H1 (cell line): ENCODE data around the gene CEACAM1. TPM values are rescaled to one million over a fixed set of nuclear protein-coding genes. Genes with fewer than 3 reads are reported as not detected.

Source experiments
- CTCF ChIA-PET: fragments of 300-600 bp; sonication (Branson Sonifier 250); formaldehyde crosslinking; loops from one replicate; lab custom pipeline; 2021; ENCODE audit not compliant: partially characterized antibody; lab: Charles Lee
- POLR2A ChIA-PET: fragments of 300-600 bp; sonication (Branson Sonifier 250); formaldehyde crosslinking; loops from one replicate; lab custom pipeline; 2021; ENCODE audit warnings: inconsistent platforms; ENCODE audit not compliant: partially characterized antibody; lab: Charles Lee
- DNase-seq, 2 experiments: peaks; one replicate each; pipeline versions ENCODE4 v3.0.0 to v3.0.0-alpha.2; 2010 to 2022; ENCODE audit warnings: low spot score in 2 of 2, low read depth in 1 of 2, mixed read lengths in 1 of 2
- FAIRE-seq: peaks from 2 replicates; lab custom pipeline; 2011; peaks lifted over from hg19 to GRCh38; lab: Jason Lieb, UNC
- H2AFZ ChIP-seq: 2 replicates; pipeline ENCODE4 v1.8.1; 2012; ENCODE audit warnings: low read length, inconsistent platforms
- H2AK5ac ChIP-seq: 2 replicates; pipeline ENCODE4 v1.6.1; 2013; ENCODE audit warnings: low read depth, low read length
- H2BK120ac ChIP-seq: replicated peaks from 2 replicates; pipeline ENCODE3; 2013; ENCODE audit warnings: low read depth, low read length, inconsistent platforms
- H2BK12ac ChIP-seq: 2 replicates; pipeline ENCODE4 v1.6.1; 2013; ENCODE audit warnings: low read depth, low read length
- H2BK15ac ChIP-seq: 2 replicates; pipeline ENCODE4 v1.6.1; 2013; ENCODE audit warnings: low read length
- H2BK20ac ChIP-seq: 2 replicates; pipeline ENCODE4 v1.6.1; 2013; ENCODE audit warnings: low read length
- H2BK5ac ChIP-seq: 2 replicates; pipeline ENCODE4 v1.6.1; 2013; ENCODE audit warnings: low read depth, low read length
- H3K14ac ChIP-seq: 2 replicates; pipeline ENCODE4 v1.6.1; 2013; ENCODE audit warnings: inconsistent platforms; ENCODE audit not compliant: insufficient read length
- H3K18ac ChIP-seq: 2 replicates; pipeline ENCODE4 v1.6.1; 2013; ENCODE audit warnings: low read length; ENCODE audit errors: extremely low read depth
- H3K23ac ChIP-seq: 2 replicates; pipeline ENCODE4 v1.6.1; 2013; ENCODE audit warnings: inconsistent platforms; ENCODE audit not compliant: insufficient read length
- H3K23me2 ChIP-seq: 2 replicates; pipeline ENCODE4 v1.6.1; 2013; ENCODE audit warnings: low read depth, low read length
- H3K27ac ChIP-seq: 2 replicates; pipeline ENCODE4 v1.6.1; 2011; ENCODE audit warnings: low read depth, low read length, inconsistent platforms
- H3K27me3 ChIP-seq, 4 experiments: replicated peaks in 1 of 4; 1 replicate in 1 of 4; 2 replicates in 3 of 4; pipeline versions ENCODE4 v1.6.1 to v1.8.1; 2011 to 2013; ENCODE audit warnings: low read length in 3 of 4, mild to moderate bottlenecking in 3 of 4, inconsistent platforms in 2 of 4, mixed read lengths in 2 of 4, moderate library complexity in 1 of 4; ENCODE audit not compliant: control insufficient read depth in 3 of 4, insufficient read depth in 3 of 4; ENCODE audit errors: extremely low read depth in 1 of 4
- H3K36me3 ChIP-seq, 4 experiments: 2 replicates each; pipeline versions ENCODE4 v1.6.1 to v1.8.1; 2011 to 2013; ENCODE audit warnings: mild to moderate bottlenecking in 4 of 4, low read length in 3 of 4, moderate library complexity in 2 of 4, control low read depth in 1 of 4, inconsistent platforms in 1 of 4; ENCODE audit not compliant: insufficient read depth in 4 of 4, control insufficient read depth in 2 of 4
- H3K4ac ChIP-seq: replicated peaks from 2 replicates; pipeline ENCODE3; 2013; ENCODE audit warnings: low read length, low read depth, mixed read lengths, inconsistent platforms; ENCODE audit not compliant: insufficient read length
- H3K4me1 ChIP-seq, 4 experiments: replicated peaks in 1 of 4; 1 replicate in 1 of 4; 2 replicates in 3 of 4; pipeline versions ENCODE4 v1.6.1 to v1.8.1; 2011 to 2013; ENCODE audit warnings: low read length in 3 of 4, inconsistent platforms in 2 of 4, mixed read lengths in 1 of 4; ENCODE audit not compliant: insufficient read depth in 4 of 4, control insufficient read depth in 3 of 4
- H3K4me2 ChIP-seq, 2 experiments: 2 replicates each; pipeline versions ENCODE4 v1.6.1 to v1.8.1; 2011 to 2013; ENCODE audit warnings: low read depth in 2 of 2, low read length in 2 of 2, control low read depth in 1 of 2, inconsistent platforms in 1 of 2, mild to moderate bottlenecking in 1 of 2; ENCODE audit not compliant: insufficient read depth in 1 of 2
- H3K4me3 ChIP-seq, 4 experiments: fragments of 200-600, 300-600 bp in 1 of 4; sonication (generic), shearing (Covaris generic), sonication (Bioruptor Twin) in 1 of 4; 2 replicates each; pipeline versions ENCODE4 v1.5.1 to v1.8.1; 2011 to 2016; ENCODE audit warnings: low read length in 4 of 4, low read depth in 3 of 4, control low read depth in 2 of 4, inconsistent platforms in 2 of 4, mild to moderate bottlenecking in 2 of 4, mixed read lengths in 1 of 4, moderate library complexity in 1 of 4; ENCODE audit not compliant: insufficient read depth in 2 of 4; ENCODE audit errors: extremely low read depth in 1 of 4
- H3K56ac ChIP-seq: replicated peaks from 2 replicates; pipeline ENCODE3; 2013; ENCODE audit warnings: low read depth, mild to moderate bottlenecking, mixed read lengths, low read length, inconsistent platforms; ENCODE audit not compliant: insufficient read length
- H3K79me1 ChIP-seq: 2 replicates; pipeline ENCODE4 v1.6.1; 2013; ENCODE audit warnings: low read depth, low read length, control low read depth
- H3K79me2 ChIP-seq, 2 experiments: 2 replicates each; pipeline versions ENCODE4 v1.6.1 to v1.8.1; 2012 to 2013; ENCODE audit warnings: low read length in 2 of 2, mild to moderate bottlenecking in 2 of 2, inconsistent platforms in 1 of 2; ENCODE audit not compliant: insufficient read depth in 2 of 2, control insufficient read depth in 1 of 2
- H3K9ac ChIP-seq, 4 experiments: replicated peaks in 1 of 4; 1 replicate in 1 of 4; 2 replicates in 3 of 4; pipeline versions ENCODE4 v1.6.1 to v1.8.1; 2011 to 2013; ENCODE audit warnings: low read depth in 3 of 4, low read length in 3 of 4, control low read depth in 2 of 4, mild to moderate bottlenecking in 2 of 4, moderate library complexity in 2 of 4, inconsistent platforms in 1 of 4; ENCODE audit errors: extremely low read depth in 1 of 4
- H3K9me3 ChIP-seq, 2 experiments: 2 replicates each; pipeline versions ENCODE4 v1.6.1 to v1.8.1; 2012 to 2013; ENCODE audit warnings: mild to moderate bottlenecking in 2 of 2, moderate library complexity in 2 of 2, control low read depth in 1 of 2, inconsistent platforms in 1 of 2, low read depth in 1 of 2, low read length in 1 of 2, mixed read lengths in 1 of 2; ENCODE audit not compliant: insufficient read depth in 2 of 2
- H4K20me1 ChIP-seq, 2 experiments: replicated peaks in 1 of 2; 2 replicates each; pipeline versions ENCODE3 to v1.8.1; 2011 to 2013; ENCODE audit warnings: inconsistent platforms in 2 of 2, low read length in 2 of 2, mild to moderate bottlenecking in 1 of 2; ENCODE audit not compliant: insufficient read depth in 2 of 2, control insufficient read depth in 1 of 2
- H4K5ac ChIP-seq: 2 replicates; pipeline ENCODE4 v1.6.1; 2013; ENCODE audit warnings: low read length, low read depth, mixed read lengths, inconsistent platforms; ENCODE audit not compliant: insufficient read length
- H4K8ac ChIP-seq: 2 replicates; pipeline ENCODE4 v1.8.0; 2013; ENCODE audit warnings: mild to moderate bottlenecking, moderate library complexity, low read length, inconsistent platforms; ENCODE audit not compliant: insufficient read depth; ENCODE audit errors: extremely low read depth
- H4K91ac ChIP-seq: replicated peaks from 2 replicates; pipeline ENCODE3; 2013; ENCODE audit warnings: low read length, mixed read lengths, inconsistent platforms; ENCODE audit not compliant: insufficient read length
- CHD1 ChIP-seq: IDR thresholded peaks from 2 replicates; pipeline ENCODE4 v1.6.1; 2012; ENCODE audit warnings: low read depth, low read length, improper control_type of control experiment
- RXRA ChIP-seq: IDR thresholded peaks from 2 replicates; pipeline ENCODE4 v1.6.1; 2011; ENCODE audit warnings: low read depth, mild to moderate bottlenecking, low read length, moderate library complexity; ENCODE audit not compliant: insufficient read depth
- SP2 ChIP-seq: IDR thresholded peaks from 2 replicates; pipeline ENCODE4 v1.6.1; 2012; ENCODE audit warnings: mild to moderate bottlenecking, low read length, inconsistent platforms
- WGBS, 2 experiments: shearing (Covaris generic) in 1 of 2; methylation state at CpG; one replicate each; pipeline versions ENCODE4 v1.1.6 to v1.1.7; 2013 to 2015; ENCODE audit warnings: low lambda C conversion rate in 2 of 2, mixed read lengths in 2 of 2, inconsistent platforms in 1 of 2, low coverage in 1 of 2, missing lambda C conversion rate in 1 of 2; ENCODE audit not compliant: insufficient replicate concordance in 2 of 2, insufficient coverage in 1 of 2, insufficient read length in 1 of 2; ENCODE audit errors: extremely low coverage in 1 of 2, missing lambda C conversion rate in 1 of 2; 5-methylcytosine and 5-hydroxymethylcytosine counted together
- polyA plus RNA-seq, 7 experiments: library from polyadenylated mRNA; depleted of rRNA in 3 of 7; stranded (reverse) in 5 of 7; unstranded in 2 of 7; fragments of >200 nt in 5 of 7; fragments of 200-250 nt in 2 of 7; gene quantifications; 1 replicate in 5 of 7; 2 replicates in 1 of 7; 4 replicates in 1 of 7; pipeline versions ENCODE4 v1.2.1 to v1.2.3, GENCODE V29; 2011 to 2013; ENCODE audit warnings: missing spikeins in 2 of 7, mixed read lengths in 2 of 7
- total RNA-seq: library from RNA; stranded (reverse); fragmentation: NEBNext Ultra II Directional; extraction: Animal tissue kit (Norgen Biotek cat#: 25700); gene quantifications from 2 replicates; pipeline ENCODE4 v1.2.1, GENCODE V29; 2021

Gene CEACAM1
- total and polyA plus RNA-seq, 2 of the 8 experiments (the other 6 are each of a cell fraction or from before 2014, with no cell fraction given), result 1.8 to 3.6 TPM

- no peak for FAIRE-seq
- Histone ChIP-seq H3K14ac (no peak overlapping the region), H3K4me3 (no peak overlapping the region), H3K4me2 (no peak overlapping the region), H3K18ac (no peak overlapping the region), H2AK5ac (no peak overlapping the region), H3K79me1 (no peaks in the 10 kb centered on the region), H3K27me3 (no peaks in the 10 kb centered on the region; a peak in 1 of 7 replicates), H3K79me2 (no peaks in the 10 kb centered on the region), H2BK20ac (no peak overlapping the region), H3K9me3 (peaks cover 4 to 11% of the 10 kb centered on the region in 2 experiments; a peak in 1 of 4 replicates), H3K36me3 (no peaks in the 10 kb centered on the region), H2AFZ (no peak overlapping the region), H3K9ac (no peak overlapping the region), H4K91ac (no peak overlapping the region), H2BK15ac (no peak overlapping the region), H3K4ac (no peak overlapping the region), H2BK12ac (no peak overlapping the region), H3K23me2 (no peaks in the 10 kb centered on the region), H3K23ac (no peak overlapping the region), H3K4me1 (no peaks in the 10 kb centered on the region), H4K20me1 (no peaks in the 10 kb centered on the region), H3K56ac (no peak overlapping the region), H2BK120ac (no peak overlapping the region), H2BK5ac (no peak overlapping the region), H4K5ac (no peak overlapping the region), H4K8ac (peak overlapping the region; percentile 66; the same call in 1 of the 2 replicates), H3K27ac (no peak overlapping the region)
- WGBS, 2 experiments, result 69% methylated on average over 2 of the region's 2 CpGs; no CpG with 5 or more reads in 1 of the 2 experiments
- ChIA-PET CTCF (interaction anchor here (1.0 to 1.7 kb wide), 2 partner anchors 107 to 115 kb away, joined by 3 to 5 read pairs; no protein-coding TSS in a partner anchor), POLR2A (no interaction called here)
- no peak for DNase-seq
- TF ChIP-seq SP2 (no peak), CHD1 (no peak), RXRA (no peak)
Measured at GRCh38 chr19:42547929-42548328, 19.6 kb upstream of the CEACAM1 start.
